ENCODE measurements around the gene CCDC91. TPM values are rescaled to one million over a fixed set of nuclear protein-coding genes. Genes with fewer than 3 reads are reported as not detected.

Gene CCDC91
- total and polyA plus RNA-seq, 2 of the 4 experiments (the other 2 are of a cell fraction) = 8.6 to 14.7 TPM

- intact Hi-C loops (cut with micrococcal nuclease) = loop anchor here (5.0 kb wide), 1 partner anchor 51 kb away; no protein-coding TSS in a partner anchor
- Histone ChIP-seq H3K9ac (ENCODE audit: low read depth, low read length) (no peak overlapping the region), H3K14ac (replicated peaks; ENCODE audit: low read depth, low read length) (no peak overlapping the region), H3K79me1 (ENCODE audit: low read depth in 1 of 2, low read length in 2 of 2) (no peaks in the 10 kb centered on the region), H2AK9ac (replicated peaks; ENCODE audit: low read depth, low read length, poor library complexity) (no peak overlapping the region), H3K56ac (ENCODE audit: extremely low read depth, insufficient read depth, low read length) (no peak overlapping the region), H3K4me2 (ENCODE audit: low read depth, low read length) (no peak overlapping the region), H3K27ac (ENCODE audit: insufficient read depth, low read length) (no peak overlapping the region), H4K5ac (ENCODE audit: low read depth, low read length) (no peak overlapping the region), H3K9me1 (ENCODE audit: insufficient read depth, low read length) (no peaks in the 10 kb centered on the region), H3K27me3 (ENCODE audit: control insufficient read depth, insufficient read depth, low read length) (no peaks in the 10 kb centered on the region), H4K91ac (ENCODE audit: insufficient read depth, low read depth, low read length) (no peak overlapping the region), H3K4me3 (ENCODE audit: insufficient read depth, low read depth, low read length) (no peak overlapping the region), H2BK20ac (ENCODE audit: low read depth, low read length) (no peak overlapping the region), H2BK5ac (ENCODE audit: low read depth, low read length, poor library complexity, severe bottlenecking) (no peak overlapping the region), H2BK120ac (ENCODE audit: low read depth, low read length) (no peak overlapping the region), H2AK5ac (ENCODE audit: low read depth, low read length) (no peak overlapping the region), H2BK15ac (ENCODE audit: low read depth, low read length) (no peak overlapping the region), H3K36me3 (ENCODE audit: control insufficient read depth, insufficient read depth, low read length) (no peaks in the 10 kb centered on the region), H4K20me1 (ENCODE audit: insufficient read depth, low read length) (no peaks in the 10 kb centered on the region), H3K4ac (ENCODE audit: low read depth, low read length) (no peak overlapping the region), H3K4me1 (ENCODE audit: control insufficient read depth, insufficient read depth, low read length) (no peaks in the 10 kb centered on the region), H3K23ac (ENCODE audit: low read depth, low read length) (no peak overlapping the region), H4K8ac (ENCODE audit: low read depth in 2 of 2, low read length in 2 of 2) (no peak overlapping the region), H3K18ac (ENCODE audit: low read depth, low read length) (no peak overlapping the region), H2AFZ (replicated peaks; ENCODE audit: low read length, poor library complexity) (no peak overlapping the region), H3K9me3 (ENCODE audit: control insufficient read depth, insufficient read depth, low read length) (no peaks in the 10 kb centered on the region)
- WGBS, 2 experiments (ENCODE audit: extremely low coverage in 2 of 2, insufficient read length in 1 of 2) = no CpG with 5 or more reads among the region's 1 CpG
- TF ChIP-seq RAD21 (IDR thresholded peaks at IDR 0.05; ENCODE audit: low read length) = no peak
- TF ChIP-seq MAZ (IDR thresholded peaks at IDR 0.05; ENCODE audit: borderline replicate concordance, low read depth, low read length) = no peak
- no peak for TF ChIP-seq BHLHE40 (IDR thresholded peaks at IDR 0.05; ENCODE audit: low read depth, low read length)
- TF ChIP-seq SMC3 (IDR thresholded peaks at IDR 0.05; ENCODE audit: low read depth, low read length) = no peak
- no peak for TF ChIP-seq RCOR1 (IDR thresholded peaks at IDR 0.05; ENCODE audit: insufficient replicate concordance, low read length)
- TF ChIP-seq CHD1 (IDR thresholded peaks at IDR 0.05; ENCODE audit: low read depth, low read length) = no peak
- TF ChIP-seq USF2 (IDR thresholded peaks at IDR 0.05; ENCODE audit: low read depth, low read length) = no peak
- no peak for TF ChIP-seq POLR2A (IDR thresholded peaks at IDR 0.05; ENCODE audit: low read depth, low read length)
- TF ChIP-seq ELK1 (IDR thresholded peaks at IDR 0.05; ENCODE audit: borderline replicate concordance, low read depth, low read length) = no peak
- no peak for TF ChIP-seq MXI1 (IDR thresholded peaks at IDR 0.05; ENCODE audit: borderline replicate concordance, low read depth, low read length)
- TF ChIP-seq RFX5 (IDR thresholded peaks at IDR 0.05; ENCODE audit: low read depth, low read length) = no peak
- TF ChIP-seq FOS (IDR thresholded peaks at IDR 0.05; ENCODE audit: low read depth, low read length) = no peak
- no peak for TF ChIP-seq NFE2L2 (IDR thresholded peaks at IDR 0.05; ENCODE audit: low read depth, low read length)
- DNase-seq (no peak), ATAC-seq (ENCODE audit: low read depth) (no peak)
- BruUV-seq (replicated peaks) = no TSS peak
- CTCF ChIA-PET = interaction anchor here (0.6 kb wide), 1 partner anchor 96 kb away, joined by 3 read pairs; no protein-coding TSS in a partner anchor
- dilution Hi-C loops (cut with HindIII; ENCODE audit: low sequenced_read_pairs, unreplicated experiment) = no loop called here
- in situ Hi-C loops (cut with MboI; ENCODE audit: low sequenced_read_pairs) = no loop called here
- POLR2A ChIA-PET (ENCODE audit: unreplicated experiment) = no interaction called here
Measured at GRCh38 chr12:28383368-28383767, 193.1 kb downstream of the CCDC91 start.

All from IMR-90 (cell line).